ENCODE measurements around the gene A2M.

- no peak for TF ChIP-seq POLR2A (IDR thresholded peaks at IDR 0.05; ENCODE audit: low read length)
- TF ChIP-seq GATA1 (IDR thresholded peaks at IDR 0.05; ENCODE audit: low read depth, low read length): no peak
Observed at GRCh38 chr12:9079082-9079481, 36.6 kb downstream of the A2M start.
